ENCODE results near the gene KCNH1. TPM values are rescaled to one million over a fixed set of nuclear protein-coding genes. Genes with fewer than 3 reads are reported as not detected.

Gene KCNH1
- total and polyA plus RNA-seq, 2 experiments from 2014 or later: 0.28 TPM; not detected in 1

GRCh38 chr1:210700511-210700910 is 433.4 kb downstream of the KCNH1 start (continued):
- TF ChIP-seq, protein P1, sequence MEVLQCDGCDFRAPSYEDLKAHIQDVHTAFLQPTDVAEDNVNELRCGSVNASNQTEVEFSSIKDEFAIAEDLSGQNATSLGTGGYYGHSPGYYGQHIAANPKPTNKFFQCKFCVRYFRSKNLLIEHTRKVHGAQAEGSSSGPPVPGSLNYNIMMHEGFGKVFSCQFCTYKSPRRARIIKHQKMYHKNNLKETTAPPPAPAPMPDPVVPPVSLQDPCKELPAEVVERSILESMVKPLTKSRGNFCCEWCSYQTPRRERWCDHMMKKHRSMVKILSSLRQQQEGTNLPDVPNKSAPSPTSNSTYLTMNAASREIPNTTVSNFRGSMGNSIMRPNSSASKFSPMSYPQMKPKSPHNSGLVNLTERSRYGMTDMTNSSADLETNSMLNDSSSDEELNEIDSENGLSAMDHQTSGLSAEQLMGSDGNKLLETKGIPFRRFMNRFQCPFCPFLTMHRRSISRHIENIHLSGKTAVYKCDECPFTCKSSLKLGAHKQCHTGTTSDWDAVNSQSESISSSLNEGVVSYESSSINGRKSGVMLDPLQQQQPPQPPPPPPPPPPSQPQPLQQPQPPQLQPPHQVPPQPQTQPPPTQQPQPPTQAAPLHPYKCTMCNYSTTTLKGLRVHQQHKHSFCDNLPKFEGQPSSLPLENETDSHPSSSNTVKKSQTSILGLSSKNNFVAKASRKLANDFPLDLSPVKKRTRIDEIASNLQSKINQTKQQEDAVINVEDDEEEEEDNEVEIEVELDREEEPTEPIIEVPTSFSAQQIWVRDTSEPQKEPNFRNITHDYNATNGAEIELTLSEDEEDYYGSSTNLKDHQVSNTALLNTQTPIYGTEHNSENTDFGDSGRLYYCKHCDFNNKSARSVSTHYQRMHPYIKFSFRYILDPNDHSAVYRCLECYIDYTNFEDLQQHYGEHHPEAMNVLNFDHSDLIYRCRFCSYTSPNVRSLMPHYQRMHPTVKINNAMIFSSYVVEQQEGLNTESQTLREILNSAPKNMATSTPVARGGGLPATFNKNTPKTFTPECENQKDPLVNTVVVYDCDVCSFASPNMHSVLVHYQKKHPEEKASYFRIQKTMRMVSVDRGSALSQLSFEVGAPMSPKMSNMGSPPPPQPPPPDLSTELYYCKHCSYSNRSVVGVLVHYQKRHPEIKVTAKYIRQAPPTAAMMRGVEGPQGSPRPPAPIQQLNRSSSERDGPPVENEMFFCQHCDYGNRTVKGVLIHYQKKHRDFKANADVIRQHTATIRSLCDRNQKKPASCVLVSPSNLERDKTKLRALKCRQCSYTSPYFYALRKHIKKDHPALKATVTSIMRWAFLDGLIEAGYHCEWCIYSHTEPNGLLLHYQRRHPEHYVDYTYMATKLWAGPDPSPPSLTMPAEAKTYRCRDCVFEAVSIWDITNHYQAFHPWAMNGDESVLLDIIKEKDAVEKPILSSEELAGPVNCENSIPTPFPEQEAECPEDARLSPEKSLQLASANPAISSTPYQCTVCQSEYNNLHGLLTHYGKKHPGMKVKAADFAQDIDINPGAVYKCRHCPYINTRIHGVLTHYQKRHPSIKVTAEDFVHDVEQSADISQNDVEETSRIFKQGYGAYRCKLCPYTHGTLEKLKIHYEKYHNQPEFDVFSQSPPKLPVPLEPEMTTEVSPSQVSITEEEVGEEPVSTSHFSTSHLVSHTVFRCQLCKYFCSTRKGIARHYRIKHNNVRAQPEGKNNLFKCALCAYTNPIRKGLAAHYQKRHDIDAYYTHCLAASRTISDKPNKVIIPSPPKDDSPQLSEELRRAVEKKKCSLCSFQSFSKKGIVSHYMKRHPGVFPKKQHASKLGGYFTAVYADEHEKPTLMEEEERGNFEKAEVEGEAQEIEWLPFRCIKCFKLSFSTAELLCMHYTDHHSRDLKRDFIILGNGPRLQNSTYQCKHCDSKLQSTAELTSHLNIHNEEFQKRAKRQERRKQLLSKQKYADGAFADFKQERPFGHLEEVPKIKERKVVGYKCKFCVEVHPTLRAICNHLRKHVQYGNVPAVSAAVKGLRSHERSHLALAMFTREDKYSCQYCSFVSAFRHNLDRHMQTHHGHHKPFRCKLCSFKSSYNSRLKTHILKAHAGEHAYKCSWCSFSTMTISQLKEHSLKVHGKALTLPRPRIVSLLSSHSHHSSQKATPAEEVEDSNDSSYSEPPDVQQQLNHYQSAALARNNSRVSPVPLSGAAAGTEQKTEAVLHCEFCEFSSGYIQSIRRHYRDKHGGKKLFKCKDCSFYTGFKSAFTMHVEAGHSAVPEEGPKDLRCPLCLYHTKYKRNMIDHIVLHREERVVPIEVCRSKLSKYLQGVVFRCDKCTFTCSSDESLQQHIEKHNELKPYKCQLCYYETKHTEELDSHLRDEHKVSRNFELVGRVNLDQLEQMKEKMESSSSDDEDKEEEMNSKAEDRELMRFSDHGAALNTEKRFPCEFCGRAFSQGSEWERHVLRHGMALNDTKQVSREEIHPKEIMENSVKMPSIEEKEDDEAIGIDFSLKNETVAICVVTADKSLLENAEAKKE (CRISPR knock-in tag; IDR thresholded peaks at IDR 0.05): no peak
- TF ChIP-seq POLR2AphosphoS5 (IDR thresholded peaks at IDR 0.05; ENCODE audit: low read depth) (no peak), ZNF331 (CRISPR knock-in tag; IDR thresholded peaks at IDR 0.05; ENCODE audit: low read depth) (no peak), JUNB (IDR thresholded peaks at IDR 0.05; ENCODE audit: unreplicated experiment) (no peak), STAT1 (IDR thresholded peaks at IDR 0.05; ENCODE audit: unreplicated experiment) (no peak), EZH2phosphoT487 (IDR thresholded peaks at IDR 0.05; ENCODE audit: unreplicated experiment) (no peak), CREB1 (CRISPR knock-in tag; IDR thresholded peaks at IDR 0.05; ENCODE audit: low read depth) (no peak), REST (IDR thresholded peaks at IDR 0.05; ENCODE audit: unreplicated experiment) (no peak), EZH2 (IDR thresholded peaks at IDR 0.05; ENCODE audit: low read depth, unreplicated experiment) (no peak)

Measured in GM23338 (cell line).